Activated T-cell treated with anti-CD3 and anti-CD28 coated beads for 48 hours (primary cell): ENCODE data around the gene DCTPP1.
A peak's percentile ranks its signal among the peaks of the same experiment; 100 is the strongest.

Experiments used
- DNase-seq: peaks from one replicate; pipeline ENCODE4 v3.0.0-alpha.2; 2020; ENCODE audit warnings: low read depth

Gene DCTPP1

GRCh38 chr16:30381291-30382041, 48.4 kb downstream of the DCTPP1 start:
- DNase-seq = no peak

- DNase-seq = no peak
Measured at GRCh38 chr16:30380803-30381208, 49.0 kb downstream of the DCTPP1 start.

GRCh38 chr16:30380072-30380802, 49.6 kb downstream of the DCTPP1 start:
- no peak for DNase-seq

GRCh38 chr16:30379158-30379783, 50.6 kb downstream of the DCTPP1 start:
- DNase-seq = no peak

GRCh38 chr16:30378236-30379157, 51.3 kb downstream of the DCTPP1 start:
- peak; percentile 100 for DNase-seq

GRCh38 chr16:30377812-30378235, 52.0 kb downstream of the DCTPP1 start:
- peak; percentile 79 for DNase-seq

GRCh38 chr16:30377050-30377811, 52.6 kb downstream of the DCTPP1 start:
- DNase-seq = no peak

GRCh38 chr16:30376461-30376902, 53.3 kb downstream of the DCTPP1 start:
- no peak for DNase-seq

- no peak for DNase-seq
Measured at GRCh38 chr16:30375864-30376263, 54.0 kb downstream of the DCTPP1 start.

- DNase-seq = no peak
Measured at GRCh38 chr16:30374538-30374937, 55.3 kb downstream of the DCTPP1 start, which contains the start of gene MYL11. MYL11 (plus strand) TSS chr16:30374802; CDS start chr16:30374858, 56 bp downstream.
